GM13977 (cell line): ENCODE data around the gene AKAP8L.

ENCODE experiments used
- DNase-seq: peaks from one replicate; pipeline ENCODE4 v3.0.0; 2012; ENCODE audit warnings: low spot score
- in situ Hi-C: fragments of 300-500 bp; cut with MboI; formaldehyde crosslinking; loops from one replicate; pipeline ENCODE4 v1.12.0; 2022; ENCODE audit warnings: low sequenced_read_pairs, low pct_unique_long_range_greater_than_20kb, mixed read lengths, inconsistent platforms; ENCODE audit not compliant: unreplicated experiment
- TF ChIP-seq, protein P1 (sequence below): IDR thresholded peaks from 2 replicates; pipeline ENCODE4 v1.5.1; 2012; ENCODE audit warnings: mild to moderate bottlenecking, control low read depth; ENCODE audit not compliant: insufficient read depth; ENCODE audit errors: extremely low read depth, missing control alignments

AKAP8L gene

DNA sequence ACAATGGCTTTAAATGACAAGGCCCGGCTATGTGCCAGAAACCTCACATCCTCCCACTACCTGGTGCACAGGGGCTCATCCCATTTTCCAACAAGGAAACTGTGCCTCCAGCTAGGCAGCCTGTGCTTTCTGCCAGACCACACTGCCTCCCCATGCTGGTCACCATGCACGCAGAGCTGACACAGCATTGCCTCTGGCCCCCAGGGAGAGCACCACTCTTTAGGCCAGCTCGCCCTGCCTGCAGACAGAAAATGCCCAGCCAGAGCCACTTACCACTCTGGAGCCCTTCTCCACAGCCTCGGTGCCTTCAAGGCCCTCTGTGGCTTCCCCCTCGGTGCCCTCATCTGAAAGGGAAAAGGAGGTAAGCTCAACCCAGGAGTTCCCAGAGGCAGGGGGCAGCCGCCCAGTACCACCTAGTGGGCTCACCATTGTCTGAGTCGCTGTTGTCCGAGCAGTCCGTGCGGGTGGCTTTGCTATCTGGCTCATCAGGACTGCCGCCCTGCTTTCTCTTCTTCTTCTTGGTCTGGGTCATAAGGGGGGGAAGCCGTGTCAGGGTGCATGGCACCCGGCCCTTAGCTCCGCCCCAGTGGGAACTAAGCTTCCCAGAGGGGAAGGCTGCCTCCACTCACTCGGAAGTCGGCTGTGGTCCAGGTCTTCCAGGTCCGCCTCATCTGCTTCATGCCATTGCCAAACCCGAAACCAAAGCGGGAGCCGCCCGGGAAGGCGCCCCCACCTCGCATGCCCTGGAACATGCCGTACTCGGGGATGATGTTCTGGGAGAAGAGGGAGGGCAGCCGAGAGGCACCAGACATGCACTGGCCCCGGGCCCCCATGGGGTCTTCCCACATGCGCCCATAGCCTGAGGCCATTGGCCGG is 18.0 kb downstream of the AKAP8L start:
- in situ Hi-C loops, result no loop called here
- TF ChIP-seq, protein P1, sequence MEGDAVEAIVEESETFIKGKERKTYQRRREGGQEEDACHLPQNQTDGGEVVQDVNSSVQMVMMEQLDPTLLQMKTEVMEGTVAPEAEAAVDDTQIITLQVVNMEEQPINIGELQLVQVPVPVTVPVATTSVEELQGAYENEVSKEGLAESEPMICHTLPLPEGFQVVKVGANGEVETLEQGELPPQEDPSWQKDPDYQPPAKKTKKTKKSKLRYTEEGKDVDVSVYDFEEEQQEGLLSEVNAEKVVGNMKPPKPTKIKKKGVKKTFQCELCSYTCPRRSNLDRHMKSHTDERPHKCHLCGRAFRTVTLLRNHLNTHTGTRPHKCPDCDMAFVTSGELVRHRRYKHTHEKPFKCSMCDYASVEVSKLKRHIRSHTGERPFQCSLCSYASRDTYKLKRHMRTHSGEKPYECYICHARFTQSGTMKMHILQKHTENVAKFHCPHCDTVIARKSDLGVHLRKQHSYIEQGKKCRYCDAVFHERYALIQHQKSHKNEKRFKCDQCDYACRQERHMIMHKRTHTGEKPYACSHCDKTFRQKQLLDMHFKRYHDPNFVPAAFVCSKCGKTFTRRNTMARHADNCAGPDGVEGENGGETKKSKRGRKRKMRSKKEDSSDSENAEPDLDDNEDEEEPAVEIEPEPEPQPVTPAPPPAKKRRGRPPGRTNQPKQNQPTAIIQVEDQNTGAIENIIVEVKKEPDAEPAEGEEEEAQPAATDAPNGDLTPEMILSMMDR, result no peak
- DNase-seq, result no peak

DNA sequence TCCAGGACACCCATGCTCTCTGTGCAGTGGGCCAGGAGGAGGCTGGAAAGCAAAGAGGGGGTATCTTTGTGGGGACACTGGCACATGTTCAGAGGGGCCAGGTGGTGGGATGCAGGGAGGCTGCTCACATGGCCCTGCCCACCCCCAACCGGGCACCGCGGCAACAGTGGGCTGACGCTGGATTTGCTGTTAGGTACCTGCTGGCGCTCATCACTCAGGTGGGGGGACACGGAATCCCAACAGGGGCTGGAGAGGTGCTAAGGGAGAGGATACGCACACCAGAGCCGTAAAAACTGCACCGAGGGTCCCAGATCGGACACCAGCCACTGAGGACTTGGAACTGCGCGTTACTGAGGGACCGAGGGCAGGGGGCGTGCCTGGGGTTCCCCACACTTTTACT is 19.2 kb downstream of the AKAP8L start:
- no peak for DNase-seq
- TF ChIP-seq, protein P1, result no peak
- in situ Hi-C loops, result no loop called here

DNA sequence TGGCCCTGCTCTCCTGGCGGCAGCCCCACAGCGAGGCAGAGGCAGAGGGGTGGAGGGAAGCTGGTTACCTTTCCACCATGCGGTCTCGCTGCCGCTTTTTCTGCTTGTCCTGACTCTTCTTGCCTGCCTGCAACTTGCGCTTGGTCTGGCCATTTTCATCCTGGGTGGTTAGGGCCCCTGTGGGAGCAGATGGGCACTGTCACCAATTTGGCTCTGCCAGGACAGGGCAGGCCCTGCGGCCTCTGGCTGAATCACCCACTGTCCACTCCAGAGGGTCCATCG is 19.6 kb downstream of the AKAP8L start:
- in situ Hi-C loops, result no loop called here
- no peak for DNase-seq
- TF ChIP-seq, protein P1, result no peak

DNA sequence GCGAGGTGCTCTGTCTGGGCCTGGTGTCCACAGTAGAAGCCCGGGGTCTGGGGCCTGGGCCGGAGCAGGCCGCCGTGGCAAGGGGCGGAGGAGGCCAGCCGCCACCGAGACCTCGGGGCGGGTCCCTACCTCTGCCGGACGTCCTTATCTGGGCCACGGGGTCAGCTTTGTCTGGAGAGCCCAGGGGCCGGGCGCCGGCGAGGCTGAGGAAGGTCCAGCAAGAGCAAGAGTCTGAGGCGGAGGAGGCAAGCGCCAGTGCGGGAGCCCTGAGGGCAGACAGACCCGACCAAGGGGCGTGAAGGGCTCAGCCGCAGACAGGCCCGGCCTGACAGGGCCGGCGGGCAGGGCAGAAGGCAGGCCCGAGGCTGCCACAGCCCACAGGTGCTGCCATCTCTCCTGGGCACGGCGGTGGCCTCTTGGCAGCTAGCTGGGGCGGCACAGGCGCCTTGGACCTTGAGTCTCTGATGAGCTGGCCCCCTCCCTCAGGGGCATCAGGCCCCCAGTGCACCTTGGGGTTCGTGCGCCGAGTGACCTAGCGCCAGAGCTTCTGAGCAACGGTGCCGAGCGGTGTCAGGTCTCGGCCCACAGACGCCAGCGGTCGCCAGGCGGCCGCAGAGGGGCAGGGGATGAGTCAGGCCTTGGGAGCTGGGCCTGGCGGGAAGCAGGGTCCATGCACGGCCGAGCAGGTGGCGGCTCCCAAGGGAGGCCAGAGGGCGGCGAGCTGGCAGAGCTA is 20.1 kb downstream of the AKAP8L start:
- in situ Hi-C loops, result no loop called here
- no peak for DNase-seq
- TF ChIP-seq, protein P1, result no peak

DNA sequence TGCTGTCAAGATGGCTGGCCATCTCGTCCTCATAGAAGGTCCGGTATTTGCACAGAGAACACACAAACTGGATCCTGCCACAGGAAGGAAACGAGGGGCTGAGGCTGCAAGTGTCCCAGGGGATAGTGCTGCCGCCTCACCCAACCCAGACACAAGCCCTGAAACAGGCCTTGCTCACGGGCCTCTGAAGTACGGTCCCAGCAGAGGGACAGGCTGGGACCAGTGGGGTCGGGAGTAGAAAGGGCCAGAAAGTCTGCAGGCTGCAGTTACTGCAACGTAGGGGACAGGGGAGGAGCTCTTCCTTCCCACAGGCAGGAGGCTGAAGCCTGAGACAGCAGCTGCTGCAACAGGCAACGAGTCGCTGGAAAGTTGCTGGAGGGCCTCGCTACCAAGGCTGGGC is 21.0 kb downstream of the AKAP8L start:
- TF ChIP-seq, protein P1, result no peak
- in situ Hi-C loops, result no loop called here
- no peak for DNase-seq

DNA sequence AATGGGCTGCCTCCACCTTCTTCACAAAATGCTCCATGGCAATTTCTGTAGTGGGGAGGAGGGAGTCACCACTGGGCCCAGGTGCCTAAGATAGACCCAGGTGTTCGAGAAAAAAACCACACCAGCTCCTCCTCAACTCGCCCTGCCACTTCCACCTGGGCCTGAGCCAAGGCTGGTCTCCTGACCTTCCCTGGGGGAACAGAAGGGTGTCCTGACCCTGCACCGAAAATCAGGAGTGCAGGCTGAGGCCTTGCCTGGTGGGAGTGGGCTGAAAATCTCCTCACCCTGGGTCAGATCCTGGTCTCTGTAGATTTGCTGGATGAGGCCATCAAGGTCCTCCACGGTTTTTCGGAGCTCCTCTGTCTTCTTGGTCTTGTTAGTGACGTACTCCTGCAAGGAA is 21.6 kb downstream of the AKAP8L start:
- TF ChIP-seq, protein P1, result no peak
- no peak for DNase-seq
- in situ Hi-C loops, result no loop called here
